NCI-H2196 treated with DMSO at 0.1 percent for 48 hours (cell line): ENCODE measurements around the gene DLL4.

Source experiments
- DNase-seq: peaks from one replicate; lab custom pipeline; 2025; ENCODE audit not compliant: unreplicated experiment; lab: John Stamatoyannopoulos, UW

Gene DLL4

GRCh38 chr15:40986820-40987219, 57.7 kb downstream of the DLL4 start:
- no peak for DNase-seq

- no peak for DNase-seq
Observed at GRCh38 chr15:40988156-40988555, 59.0 kb downstream of the DLL4 start.
